PC-9 (cell line): ENCODE data around the gene OLIG2.

Experiments
- EZH2 ChIP-seq: fragments of 200-600 bp; sonication (generic); IDR thresholded peaks from 2 replicates; pipeline ENCODE4 v1.8.0; 2017; ENCODE audit warnings: antibody characterized with exemption, low read depth
- TF ChIP-seq, protein P1 (sequence below): fragments of 200-600 bp; sonication (generic); conservative IDR thresholded peaks from 2 replicates; pipeline ENCODE4 v1.6.1; 2017; ENCODE audit warnings: mixed run types, antibody characterized with exemption, mild to moderate bottlenecking, moderate library complexity

DNA sequence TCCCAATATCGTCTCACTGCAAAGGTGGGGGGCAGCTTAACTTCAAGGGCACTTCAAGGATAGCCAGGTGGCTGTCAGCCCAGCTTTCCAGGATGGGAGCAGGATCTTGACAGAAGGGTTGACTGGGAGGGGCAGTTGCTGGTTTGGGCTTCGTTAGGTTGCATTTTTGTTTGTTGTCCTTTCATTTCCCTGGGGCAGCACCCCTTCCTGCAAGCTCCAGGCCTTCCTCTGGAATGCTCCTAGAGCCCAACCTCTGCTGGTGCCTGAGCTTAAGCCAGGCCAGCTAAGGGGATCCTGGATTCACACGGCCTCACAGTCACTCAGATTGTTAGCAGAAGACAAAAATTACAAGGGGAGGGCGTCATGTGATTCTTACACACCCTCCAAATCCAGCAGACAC lies 4.1 kb upstream of the OLIG2 start:
- TF ChIP-seq, protein P1, sequence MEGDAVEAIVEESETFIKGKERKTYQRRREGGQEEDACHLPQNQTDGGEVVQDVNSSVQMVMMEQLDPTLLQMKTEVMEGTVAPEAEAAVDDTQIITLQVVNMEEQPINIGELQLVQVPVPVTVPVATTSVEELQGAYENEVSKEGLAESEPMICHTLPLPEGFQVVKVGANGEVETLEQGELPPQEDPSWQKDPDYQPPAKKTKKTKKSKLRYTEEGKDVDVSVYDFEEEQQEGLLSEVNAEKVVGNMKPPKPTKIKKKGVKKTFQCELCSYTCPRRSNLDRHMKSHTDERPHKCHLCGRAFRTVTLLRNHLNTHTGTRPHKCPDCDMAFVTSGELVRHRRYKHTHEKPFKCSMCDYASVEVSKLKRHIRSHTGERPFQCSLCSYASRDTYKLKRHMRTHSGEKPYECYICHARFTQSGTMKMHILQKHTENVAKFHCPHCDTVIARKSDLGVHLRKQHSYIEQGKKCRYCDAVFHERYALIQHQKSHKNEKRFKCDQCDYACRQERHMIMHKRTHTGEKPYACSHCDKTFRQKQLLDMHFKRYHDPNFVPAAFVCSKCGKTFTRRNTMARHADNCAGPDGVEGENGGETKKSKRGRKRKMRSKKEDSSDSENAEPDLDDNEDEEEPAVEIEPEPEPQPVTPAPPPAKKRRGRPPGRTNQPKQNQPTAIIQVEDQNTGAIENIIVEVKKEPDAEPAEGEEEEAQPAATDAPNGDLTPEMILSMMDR: no peak
- TF ChIP-seq EZH2: no peak
